Kidney epithelial cell (primary cell): Measurements from ENCODE around the gene RTN3. TPM values are rescaled to one million over a fixed set of nuclear protein-coding genes. Genes with fewer than 3 reads are reported as not detected.

Experiments
- DNase-seq: peaks from one replicate; pipeline ENCODE4 v3.0.0-alpha.2; 2010; ENCODE audit warnings: low read depth
- H3K27me3 ChIP-seq: 2 replicates; pipeline ENCODE4 v1.6.0; 2011; ENCODE audit warnings: low read length; ENCODE audit not compliant: control insufficient read depth, insufficient read depth
- H3K36me3 ChIP-seq: 2 replicates; pipeline ENCODE4 v1.5.1; 2011; ENCODE audit warnings: low read length; ENCODE audit not compliant: control insufficient read depth, insufficient read depth
- H3K4me3 ChIP-seq: 2 replicates; pipeline ENCODE4 v1.5.1; 2011; ENCODE audit warnings: low read depth, mild to moderate bottlenecking, control low read depth, low read length
- CTCF ChIP-seq: IDR thresholded peaks from 2 replicates; pipeline ENCODE4 v1.5.1; 2011; ENCODE audit warnings: mild to moderate bottlenecking, moderate library complexity, low read length, control low read depth, inconsistent platforms; ENCODE audit not compliant: insufficient read depth, poor library complexity, severe bottlenecking
- total RNA-seq: library from RNA; depleted of rRNA; stranded (reverse); fragments of >200 nt; gene quantifications from 2 replicates; pipeline ENCODE4 v1.2.3, GENCODE V29; 2015

The RTN3 gene
- total RNA-seq, 1 donor from 2014 or later, result 107 TPM

GRCh38 chr11:63779039-63779438 is 97.7 kb downstream of the RTN3 start:
- Histone ChIP-seq H3K27me3 (no peaks in the 10 kb centered on the region), H3K4me3 (no peak overlapping the region), H3K36me3 (no peaks in the 10 kb centered on the region)
- DNase-seq, result no peak
- TF ChIP-seq CTCF, result no peak

GRCh38 chr11:63782749-63783148 is 101.4 kb downstream of the RTN3 start:
- Histone ChIP-seq H3K4me3 (no peak overlapping the region), H3K36me3 (no peaks in the 10 kb centered on the region), H3K27me3 (no peaks in the 10 kb centered on the region)
- no peak for DNase-seq
- no peak for TF ChIP-seq CTCF

GRCh38 chr11:63783925-63784592 is 102.8 kb downstream of the RTN3 start:
- no peak overlapping the region for H3K4me3 ChIP-seq
- TF ChIP-seq CTCF, result no peak
- H3K27me3 ChIP-seq, result no peaks in the 10 kb centered on the region
- H3K36me3 ChIP-seq, result no peaks in the 10 kb centered on the region
- no peak for DNase-seq

GRCh38 chr11:63785823-63786222 is 104.5 kb downstream of the RTN3 start:
- H3K4me3 ChIP-seq, result no peak overlapping the region
- no peaks in the 10 kb centered on the region for H3K36me3 ChIP-seq
- TF ChIP-seq CTCF, result no peak
- no peaks in the 10 kb centered on the region for H3K27me3 ChIP-seq
- DNase-seq, result no peak

- no peaks in the 10 kb centered on the region for H3K27me3 ChIP-seq
- no peak for DNase-seq
- no peak for TF ChIP-seq CTCF
- no peak overlapping the region for H3K4me3 ChIP-seq
- H3K36me3 ChIP-seq, result no peaks in the 10 kb centered on the region
These were observed 110.3 kb downstream of the RTN3 start for GRCh38 chr11:63791495-63792167.
